SJSA1 (cell line): Measurements from ENCODE around the gene MSH2. TPM values are rescaled to one million over a fixed set of nuclear protein-coding genes. Genes with fewer than 3 reads are reported as not detected.
"Not testable (repeated sequence)": the region's sequence is repeated elsewhere in the genome, so short reads cannot be mapped to it uniquely, and the experiment has no call there.

Experiments used
- DNase-seq, 2 experiments: peaks; one replicate each; pipeline ENCODE4 v3.0.0-alpha.2; 2015 to 2020; ENCODE audit warnings: low spot score in 2 of 2, low read depth in 1 of 2
- H3K27ac ChIP-seq: fragments of 250-450 bp; sonication (Bioruptor Pico); 2 replicates; pipeline ENCODE4 v1.5.1; 2020; ENCODE audit warnings: mild to moderate bottlenecking, moderate library complexity
- H3K27me3 ChIP-seq: fragments of 250-450 bp; sonication (Bioruptor Pico); replicated peaks from 2 replicates; pipeline ENCODE4 v1.5.1; 2020; ENCODE audit warnings: mild to moderate bottlenecking, moderate library complexity
- H3K36me3 ChIP-seq: fragments of 250-450 bp; sonication (Bioruptor Pico); 2 replicates; pipeline ENCODE4 v1.5.1; 2020; ENCODE audit warnings: mild to moderate bottlenecking
- H3K4me1 ChIP-seq: fragments of 250-450 bp; sonication (Bioruptor Pico); replicated peaks from 2 replicates; pipeline ENCODE4 v1.6.1; 2021; ENCODE audit warnings: mild to moderate bottlenecking
- H3K4me3 ChIP-seq: fragments of 250-450 bp; sonication (Bioruptor Pico); 2 replicates; pipeline ENCODE4 v1.5.1; 2020; ENCODE audit warnings: mild to moderate bottlenecking
- H3K9me3 ChIP-seq: fragments of 250-450 bp; sonication (Bioruptor Pico); replicated peaks from 2 replicates; pipeline ENCODE4 v1.5.1; 2020; ENCODE audit warnings: mild to moderate bottlenecking
- total RNA-seq: library from RNA; depleted of rRNA; stranded (reverse); fragments of >200 nt; shearing (Covaris generic); gene quantifications from 2 replicates; pipeline ENCODE4 v1.2.3, GENCODE V29; 2014

Gene MSH2
- total RNA-seq, 1 experiment from 2014 or later, result 50.4 TPM

- Histone ChIP-seq H3K27me3 (no peaks in the 10 kb centered on the region), H3K4me3 (no peak overlapping the region), H3K4me1 (peaks cover 13% of the 10 kb centered on the region), H3K9me3 (peaks cover 7% of the 10 kb centered on the region; the same call in 1 of the 2 replicates), H3K36me3 (no peaks in the 10 kb centered on the region), H3K27ac (no peak overlapping the region)
- no peak for DNase-seq
Observed at GRCh38 chr2:47497843-47498460, 95.0 kb downstream of the MSH2 start.

- Histone ChIP-seq H3K4me1 (peaks cover 13% of the 10 kb centered on the region), H3K27ac (no peak overlapping the region), H3K27me3 (no peaks in the 10 kb centered on the region), H3K36me3 (no peaks in the 10 kb centered on the region), H3K4me3 (no peak overlapping the region), H3K9me3 (peaks cover 7% of the 10 kb centered on the region; the same call in 1 of the 2 replicates)
- no peak for DNase-seq
Observed at GRCh38 chr2:47499093-47499492, 96.1 kb downstream of the MSH2 start.

DNA sequence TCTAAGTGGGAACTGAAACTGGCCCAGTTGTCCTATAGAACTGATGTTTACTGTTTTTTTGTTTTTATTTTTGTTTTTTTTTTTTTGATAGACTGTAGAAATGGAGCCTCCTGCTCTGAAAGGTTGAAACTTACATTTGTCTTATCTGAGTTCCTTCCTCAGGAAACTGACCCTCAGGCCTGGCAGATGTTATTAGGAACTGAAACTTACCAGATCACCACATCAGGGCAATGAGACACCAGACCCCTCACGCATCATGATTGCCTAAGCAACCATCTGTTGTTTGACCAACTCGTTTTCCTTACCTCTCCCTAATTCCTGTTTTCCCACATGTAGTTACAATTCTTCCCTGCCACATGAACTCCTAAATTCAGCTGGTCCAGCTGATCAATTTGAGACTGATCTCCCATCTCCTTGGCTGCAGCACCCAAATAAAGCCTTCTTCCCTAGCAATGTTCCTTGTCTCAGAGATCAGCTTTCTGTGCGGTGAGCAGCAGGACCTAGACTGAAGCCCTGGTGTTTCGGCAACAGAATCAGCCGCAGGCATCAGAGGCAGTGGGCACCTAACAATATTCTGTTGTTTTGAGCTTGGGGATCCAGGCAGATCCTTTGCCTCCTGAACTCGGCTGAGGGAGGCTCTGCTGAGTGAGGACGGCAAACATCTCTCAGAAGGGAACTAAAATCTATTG is 96.8 kb downstream of the MSH2 start:
- Histone ChIP-seq H3K4me3 (no peak overlapping the region), H3K9me3 (peaks cover 9% of the 10 kb centered on the region), H3K36me3 (no peaks in the 10 kb centered on the region), H3K4me1 (peaks cover 13% of the 10 kb centered on the region), H3K27me3 (no peaks in the 10 kb centered on the region), H3K27ac (no peak overlapping the region)
- no peak for DNase-seq

DNA sequence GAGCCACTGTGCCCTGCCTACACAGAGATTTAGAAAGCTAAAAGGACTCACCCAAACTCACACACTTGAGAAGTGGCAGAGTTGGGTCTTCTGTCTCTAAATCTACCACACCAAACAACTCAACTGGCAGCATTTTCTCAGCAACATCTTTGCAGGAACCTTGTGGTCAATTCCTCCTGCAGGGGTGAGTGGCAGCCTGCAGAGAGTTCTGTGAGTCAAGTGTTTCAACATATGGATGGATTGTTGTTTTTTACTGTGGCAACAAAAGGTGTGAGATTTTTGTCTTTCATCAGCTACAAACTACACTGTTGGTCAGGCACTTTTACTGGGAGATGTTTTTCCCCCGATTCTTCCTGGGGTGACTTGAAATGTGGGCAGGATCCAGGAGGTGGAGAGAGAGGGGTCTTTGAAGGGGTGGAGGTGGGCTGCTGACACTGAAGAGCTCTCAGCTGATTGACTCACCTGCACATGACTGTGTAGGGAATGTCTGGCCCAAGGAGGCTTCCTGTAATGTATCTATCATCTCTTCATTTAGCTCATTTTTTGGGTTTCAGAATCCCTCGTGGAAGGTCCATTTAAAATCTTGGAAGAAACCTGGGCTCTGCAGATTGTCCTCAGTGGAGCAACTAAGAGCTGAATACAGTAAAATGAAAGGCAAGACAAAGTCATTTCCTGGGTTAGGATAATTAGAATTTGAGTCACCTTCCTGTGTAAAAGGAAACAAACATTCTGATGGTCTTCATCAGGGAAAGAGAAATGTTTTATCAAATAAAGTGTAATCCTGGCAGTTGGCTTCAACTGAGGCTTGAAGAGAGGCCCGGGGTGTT is 98.6 kb downstream of the MSH2 start:
- Histone ChIP-seq H3K27ac (no peak overlapping the region), H3K9me3 (peaks cover 12% of the 10 kb centered on the region), H3K4me1 (peaks cover 13% of the 10 kb centered on the region), H3K4me3 (no peak overlapping the region), H3K36me3 (no peaks in the 10 kb centered on the region), H3K27me3 (no peaks in the 10 kb centered on the region)
- DNase-seq, result peak; percentile 9 to 16

GRCh38 chr2:47502498-47502897 is 99.5 kb downstream of the MSH2 start:
- not testable (repeated sequence) for DNase-seq, H3K36me3 ChIP-seq, H3K27ac ChIP-seq, H3K27me3 ChIP-seq, H3K4me3 ChIP-seq
- Histone ChIP-seq H3K9me3 (peaks cover 12% of the 10 kb centered on the region), H3K4me1 (peaks cover 13% of the 10 kb centered on the region)

DNA sequence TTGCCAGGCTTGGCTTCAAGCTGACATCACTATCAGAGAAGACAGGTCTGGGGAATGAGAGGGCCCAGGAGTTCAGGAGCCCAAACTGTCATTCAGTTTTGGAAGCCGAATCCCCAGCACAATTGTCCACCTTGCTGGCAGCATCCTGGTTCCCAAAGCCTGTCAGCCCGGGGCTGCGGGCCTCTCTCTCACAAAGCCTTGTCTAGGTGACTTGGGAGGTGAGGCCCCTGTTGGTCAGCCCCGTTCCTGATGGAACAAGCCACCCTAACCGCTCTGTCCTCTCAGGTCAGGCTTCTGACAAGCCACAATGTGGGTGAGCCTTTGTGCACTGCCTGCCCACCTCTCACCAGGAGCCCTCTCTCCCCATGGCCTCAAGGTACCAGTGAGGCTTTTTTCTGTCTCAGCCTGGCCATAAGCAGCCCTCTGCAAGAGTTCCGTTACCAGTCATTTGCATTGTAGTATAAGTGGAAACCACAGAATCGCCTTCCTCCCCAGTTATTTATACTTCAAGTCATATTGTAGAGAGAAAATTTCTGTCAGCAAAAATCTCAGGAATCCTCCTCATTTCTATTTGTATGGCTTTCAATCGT is 100.6 kb downstream of the MSH2 start:
- no peak overlapping the region for H3K27ac ChIP-seq
- DNase-seq, result no peak
- peaks cover 13% of the 10 kb centered on the region for H3K4me1 ChIP-seq
- H3K4me3 ChIP-seq, result no peak overlapping the region
- H3K36me3 ChIP-seq, result no peaks in the 10 kb centered on the region
- H3K9me3 ChIP-seq, result peaks cover 12% of the 10 kb centered on the region
- H3K27me3 ChIP-seq, result no peaks in the 10 kb centered on the region

GRCh38 chr2:47504174-47504810 is 101.3 kb downstream of the MSH2 start:
- H3K27ac ChIP-seq, result no peak overlapping the region
- H3K9me3 ChIP-seq, result peaks cover 12% of the 10 kb centered on the region
- no peak overlapping the region for H3K4me3 ChIP-seq
- H3K4me1 ChIP-seq, result peaks cover 13% of the 10 kb centered on the region
- no peaks in the 10 kb centered on the region for H3K36me3 ChIP-seq
- H3K27me3 ChIP-seq, result no peaks in the 10 kb centered on the region
- no peak for DNase-seq

DNA sequence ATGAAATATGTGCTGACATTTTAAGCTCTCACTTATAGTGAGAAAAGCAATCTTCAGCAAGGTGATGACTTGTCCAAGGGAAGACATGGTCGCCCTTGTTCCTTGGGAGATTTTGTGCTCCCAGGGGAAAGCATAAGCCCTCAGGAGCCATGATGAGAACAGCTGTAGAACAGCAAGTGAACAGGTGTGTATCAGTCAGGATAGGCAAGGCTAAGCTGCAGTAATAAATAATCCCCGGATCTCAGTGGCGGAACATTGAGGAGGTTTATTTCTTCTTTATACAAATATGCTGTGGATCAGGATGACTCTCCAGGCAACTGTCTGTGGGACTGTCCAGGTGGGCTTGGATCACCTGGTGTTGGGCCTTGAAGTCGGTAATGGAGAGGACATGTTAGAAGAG is 103.1 kb downstream of the MSH2 start:
- H3K4me1 ChIP-seq, result peaks cover 12% of the 10 kb centered on the region
- H3K36me3 ChIP-seq, result no peaks in the 10 kb centered on the region
- H3K4me3 ChIP-seq, result no peak overlapping the region
- H3K27me3 ChIP-seq, result no peaks in the 10 kb centered on the region
- H3K27ac ChIP-seq, result no peak overlapping the region
- DNase-seq, result no peak
- peaks cover 5% of the 10 kb centered on the region for H3K9me3 ChIP-seq

- H3K27me3 ChIP-seq, result no peaks in the 10 kb centered on the region
- peaks cover 8% of the 10 kb centered on the region for H3K4me1 ChIP-seq
- peaks cover 5% of the 10 kb centered on the region for H3K9me3 ChIP-seq
- no peak for DNase-seq
- H3K36me3 ChIP-seq, result no peaks in the 10 kb centered on the region
- H3K4me3 ChIP-seq, result no peak overlapping the region
- no peak overlapping the region for H3K27ac ChIP-seq
Observed at GRCh38 chr2:47506436-47506835, 103.5 kb downstream of the MSH2 start.

DNA sequence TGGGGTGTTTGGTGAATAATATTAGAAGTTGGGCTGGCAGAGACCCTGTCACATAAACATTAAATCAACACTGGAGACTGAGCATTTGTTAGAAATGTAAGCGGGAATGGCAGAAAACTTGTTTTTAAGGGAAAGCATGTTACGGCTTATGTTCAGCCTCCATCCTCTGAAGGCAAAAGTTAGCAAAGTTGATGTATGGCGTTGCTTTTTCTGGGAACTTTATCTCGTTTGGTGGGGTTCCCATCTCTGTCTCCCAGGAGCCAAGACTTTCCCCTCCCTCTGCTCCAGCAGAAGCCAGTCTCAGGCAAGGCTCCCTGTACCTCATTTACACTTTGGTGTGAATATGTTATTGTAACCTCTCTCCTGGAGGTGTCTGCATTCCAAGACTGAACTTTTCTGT is 105.1 kb downstream of the MSH2 start:
- no peak overlapping the region for H3K4me3 ChIP-seq
- H3K27ac ChIP-seq, result no peak overlapping the region
- H3K9me3 ChIP-seq, result peaks cover 5% of the 10 kb centered on the region
- no peak for DNase-seq
- no peaks in the 10 kb centered on the region for H3K27me3 ChIP-seq
- H3K36me3 ChIP-seq, result no peaks in the 10 kb centered on the region
- peaks cover 11% of the 10 kb centered on the region for H3K4me1 ChIP-seq

- peaks cover 5% of the 10 kb centered on the region for H3K9me3 ChIP-seq
- no peak for DNase-seq
Observed at GRCh38 chr2:47508641-47509040, 105.7 kb downstream of the MSH2 start.

GRCh38 chr2:47509250-47509649 is 106.3 kb downstream of the MSH2 start:
- H3K9me3 ChIP-seq, result peaks cover 5% of the 10 kb centered on the region
- no peaks in the 10 kb centered on the region for H3K27me3 ChIP-seq
- H3K4me1 ChIP-seq, result peaks cover 11% of the 10 kb centered on the region
- DNase-seq, result no peak
- H3K27ac ChIP-seq, result no peak overlapping the region
- H3K36me3 ChIP-seq, result no peaks in the 10 kb centered on the region
- no peak overlapping the region for H3K4me3 ChIP-seq

More at GRCh38 chr2:47508641-47509040, 105.7 kb downstream of the MSH2 start:
- Histone ChIP-seq H3K36me3 (no peaks in the 10 kb centered on the region), H3K4me1 (peaks cover 11% of the 10 kb centered on the region), H3K27me3 (no peaks in the 10 kb centered on the region), H3K27ac (no peak overlapping the region), H3K4me3 (no peak overlapping the region)

DNA sequence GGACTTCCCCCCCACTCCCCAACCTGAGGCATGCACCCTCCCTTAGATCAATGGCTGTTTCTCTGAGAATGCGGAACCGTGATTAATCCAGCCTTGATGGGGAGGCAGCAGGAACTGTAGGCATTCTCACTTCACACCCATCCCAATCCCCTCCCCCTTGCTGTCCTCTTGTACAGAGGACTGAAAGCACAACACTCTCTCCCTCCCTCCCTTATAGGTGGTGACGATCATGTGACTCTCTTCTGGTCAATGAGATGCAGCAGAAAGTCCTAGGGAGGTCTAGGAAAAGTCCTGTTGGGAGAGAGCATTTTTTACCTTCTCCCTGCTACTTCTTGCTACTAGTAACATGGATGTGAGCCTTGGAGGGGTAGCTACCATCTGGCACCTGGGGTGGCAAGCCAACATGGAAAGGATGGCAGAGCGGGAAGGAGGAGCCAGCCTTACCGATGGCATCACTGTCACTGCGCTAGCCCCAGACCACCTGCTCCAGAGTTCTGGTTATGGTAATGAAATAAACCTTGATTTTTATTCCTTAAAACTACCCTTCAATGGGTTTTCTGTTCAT is 106.9 kb downstream of the MSH2 start:
- no peak overlapping the region for H3K27ac ChIP-seq
- peaks cover 11% of the 10 kb centered on the region for H3K4me1 ChIP-seq
- peaks cover 2% of the 10 kb centered on the region for H3K9me3 ChIP-seq
- no peak for DNase-seq
- H3K36me3 ChIP-seq, result no peaks in the 10 kb centered on the region
- no peaks in the 10 kb centered on the region for H3K27me3 ChIP-seq
- H3K4me3 ChIP-seq, result no peak overlapping the region
